WTC11 (cell line): ENCODE data around the gene C2orf92.

Source experiments
- AR ChIP-seq: fragments of 250-450 bp; sonication (Bioruptor Pico); IDR thresholded peaks from 2 replicates; pipeline ENCODE4 v1.9.0; 2021; ENCODE audit warnings: mild to moderate bottlenecking
- ATF3 ChIP-seq: sonication (generic); formaldehyde crosslinking; conservative IDR thresholded peaks from 2 replicates; pipeline ENCODE4 v1.8.1; 2022; ENCODE audit warnings: mild to moderate bottlenecking, missing genetic modification reagents
- CTCF ChIP-seq: fragments of 200-600 bp; IDR thresholded peaks from 2 replicates; pipeline ENCODE4 v1.8.0; 2022; ENCODE audit warnings: antibody characterized with exemption
- E2F5 ChIP-seq: sonication (generic); formaldehyde crosslinking; IDR thresholded peaks from 2 replicates; pipeline ENCODE4 v1.8.1; 2022; ENCODE audit warnings: mild to moderate bottlenecking, moderate library complexity, missing genetic modification reagents
- NR2C2 ChIP-seq: sonication (generic); formaldehyde crosslinking; IDR thresholded peaks from 2 replicates; pipeline ENCODE4 v1.8.0; 2022; ENCODE audit warnings: mild to moderate bottlenecking, missing genetic modification reagents
- ZNF232 ChIP-seq: sonication (generic); formaldehyde crosslinking; IDR thresholded peaks from 2 replicates; pipeline ENCODE4 v1.8.0; 2022; ENCODE audit warnings: mild to moderate bottlenecking, missing genetic modification reagents
- ZNF396 ChIP-seq: fragments of 250-450 bp; sonication (Bioruptor Pico); IDR thresholded peaks from 2 replicates; pipeline ENCODE4 v1.8.0; 2021; ENCODE audit warnings: mild to moderate bottlenecking, moderate library complexity, borderline replicate concordance
- ZNF423 ChIP-seq: fragments of 250-450 bp; sonication (Bioruptor Pico); IDR thresholded peaks from 2 replicates; pipeline ENCODE4 v2.1.2; 2022; ENCODE audit warnings: mild to moderate bottlenecking, moderate library complexity

GRCh38 chr2:97662386-97662894 is 7.1 kb upstream of the C2orf92 start:
- TF ChIP-seq ZNF232 (CRISPR knock-in tag): no peak
- TF ChIP-seq ZNF423 (CRISPR knock-in tag): no peak
- TF ChIP-seq CTCF: no peak
- no peak for TF ChIP-seq ZNF396
- no peak for TF ChIP-seq AR (CRISPR knock-in tag)
- TF ChIP-seq NR2C2: no peak
- TF ChIP-seq E2F5 (CRISPR knock-in tag): no peak
- TF ChIP-seq ATF3 (CRISPR knock-in tag): no peak
